Nephron (organoid): Measurements from ENCODE around the gene PKP2.

Source experiments
- H3K27ac Mint-ChIP-seq, 3 experiments: 2 replicates each; pipeline ENCODE4 v1.8.0; 2020; ENCODE audit warnings: mixed read lengths in 3 of 3, mild to moderate bottlenecking in 2 of 3, moderate library complexity in 1 of 3
- H3K27me3 Mint-ChIP-seq: 2 replicates; pipeline ENCODE4 v1.8.0; 2021; ENCODE audit warnings: low read depth, mild to moderate bottlenecking, moderate library complexity, mixed read lengths
- H3K36me3 Mint-ChIP-seq: 2 replicates; pipeline ENCODE4 v1.8.0; 2020; ENCODE audit warnings: low read depth, mixed read lengths
- H3K4me1 Mint-ChIP-seq: 2 replicates; pipeline ENCODE4 v1.8.0; 2020; ENCODE audit warnings: mixed read lengths
- H3K4me3 Mint-ChIP-seq, 3 experiments: 2 replicates each; pipeline ENCODE4 v1.8.0; 2020; ENCODE audit warnings: mild to moderate bottlenecking in 3 of 3, mixed read lengths in 3 of 3, moderate library complexity in 2 of 3
- H3K9me3 Mint-ChIP-seq: 2 replicates; pipeline ENCODE4 v1.8.0; 2020; ENCODE audit warnings: mixed read lengths
- TF ChIP-seq, protein P1 (sequence below), 3 experiments: fragments of 200-600 bp; sonication (generic); IDR thresholded peaks; one replicate each; pipeline ENCODE4 v1.5.0; 2021; ENCODE audit warnings: antibody characterized with exemption in 3 of 3; ENCODE audit not compliant: unreplicated experiment in 3 of 3

The PKP2 gene

DNA sequence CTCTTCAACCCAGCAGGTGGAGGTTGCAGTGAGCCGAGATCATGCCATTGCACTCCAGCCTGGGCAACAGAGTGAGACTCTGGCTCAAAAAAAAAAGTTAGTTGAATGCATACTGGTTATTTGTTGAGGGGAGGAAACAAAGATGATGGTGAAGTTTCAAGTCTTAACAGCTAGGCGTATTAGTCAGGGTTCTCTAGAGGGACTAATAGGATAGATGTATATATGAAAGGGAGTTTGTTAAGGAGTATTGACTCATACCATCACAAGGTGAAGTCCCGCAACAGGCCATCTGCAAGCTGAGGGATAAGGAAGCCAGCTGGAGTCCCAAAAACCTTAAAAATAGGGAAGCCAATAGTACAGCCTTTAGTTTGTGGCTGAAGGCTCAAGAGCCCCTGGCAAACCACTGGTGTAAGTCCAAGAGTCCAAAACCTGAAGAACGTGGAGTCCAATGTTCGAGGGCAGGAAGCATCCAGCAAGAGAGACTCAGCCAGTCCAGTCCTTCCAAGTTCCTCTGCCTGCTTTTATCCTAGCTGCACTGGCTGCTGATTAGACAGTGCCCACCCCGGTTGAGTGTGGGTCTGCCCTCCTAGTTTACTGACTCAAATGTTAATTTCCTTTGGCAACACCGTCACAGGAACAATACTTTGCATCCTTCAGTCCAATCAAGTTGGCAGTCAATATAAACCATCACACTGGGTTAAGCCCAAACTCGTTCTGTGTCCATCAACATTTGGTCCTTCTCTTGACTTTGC, 26.1 kb upstream of the PKP2 start:
- H3K4me1 Mint-ChIP-seq, result no peaks in the 10 kb centered on the region

DNA sequence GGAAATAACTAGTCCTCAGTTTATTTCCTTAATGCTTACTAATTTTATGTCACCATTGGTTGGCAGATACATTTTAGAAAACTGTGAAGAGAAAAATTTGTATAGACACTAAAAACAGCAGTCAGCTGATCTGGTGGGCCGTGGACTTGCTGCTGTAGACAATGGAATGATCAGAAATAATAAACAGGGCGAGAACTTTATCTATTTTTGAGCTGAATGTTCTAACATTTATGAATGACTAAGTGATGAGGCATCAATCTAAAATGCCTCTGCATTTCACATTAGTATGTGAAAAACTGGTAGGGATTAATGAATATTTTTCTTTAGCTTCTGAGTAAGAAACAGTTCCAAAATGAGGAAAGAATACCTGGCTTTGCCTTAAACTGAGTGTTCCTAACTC, 24.8 kb upstream of the PKP2 start:
- no peak overlapping the region for H3K27ac Mint-ChIP-seq
- TF ChIP-seq, protein P1, sequence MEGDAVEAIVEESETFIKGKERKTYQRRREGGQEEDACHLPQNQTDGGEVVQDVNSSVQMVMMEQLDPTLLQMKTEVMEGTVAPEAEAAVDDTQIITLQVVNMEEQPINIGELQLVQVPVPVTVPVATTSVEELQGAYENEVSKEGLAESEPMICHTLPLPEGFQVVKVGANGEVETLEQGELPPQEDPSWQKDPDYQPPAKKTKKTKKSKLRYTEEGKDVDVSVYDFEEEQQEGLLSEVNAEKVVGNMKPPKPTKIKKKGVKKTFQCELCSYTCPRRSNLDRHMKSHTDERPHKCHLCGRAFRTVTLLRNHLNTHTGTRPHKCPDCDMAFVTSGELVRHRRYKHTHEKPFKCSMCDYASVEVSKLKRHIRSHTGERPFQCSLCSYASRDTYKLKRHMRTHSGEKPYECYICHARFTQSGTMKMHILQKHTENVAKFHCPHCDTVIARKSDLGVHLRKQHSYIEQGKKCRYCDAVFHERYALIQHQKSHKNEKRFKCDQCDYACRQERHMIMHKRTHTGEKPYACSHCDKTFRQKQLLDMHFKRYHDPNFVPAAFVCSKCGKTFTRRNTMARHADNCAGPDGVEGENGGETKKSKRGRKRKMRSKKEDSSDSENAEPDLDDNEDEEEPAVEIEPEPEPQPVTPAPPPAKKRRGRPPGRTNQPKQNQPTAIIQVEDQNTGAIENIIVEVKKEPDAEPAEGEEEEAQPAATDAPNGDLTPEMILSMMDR (IDR thresholded peaks at IDR 0.05; ENCODE audit: unreplicated experiment in 3 of 3), result no peak
- no peaks in the 10 kb centered on the region for H3K9me3 Mint-ChIP-seq
- H3K36me3 Mint-ChIP-seq, result no peaks in the 10 kb centered on the region
- no peaks in the 10 kb centered on the region for H3K4me1 Mint-ChIP-seq
- H3K4me3 Mint-ChIP-seq, result no peak overlapping the region
- H3K27me3 Mint-ChIP-seq, result no peaks in the 10 kb centered on the region

More for the DNA sequence above, 26.1 kb upstream of the PKP2 start:
- Mint-ChIP-seq H3K9me3 (no peaks in the 10 kb centered on the region), H3K27me3 (peaks cover 4% of the 10 kb centered on the region), H3K4me3 (no peak overlapping the region), H3K27ac (no peak overlapping the region), H3K36me3 (no peaks in the 10 kb centered on the region)
- TF ChIP-seq, protein P1 (IDR thresholded peaks at IDR 0.05; ENCODE audit: unreplicated experiment in 3 of 3), result no peak

DNA sequence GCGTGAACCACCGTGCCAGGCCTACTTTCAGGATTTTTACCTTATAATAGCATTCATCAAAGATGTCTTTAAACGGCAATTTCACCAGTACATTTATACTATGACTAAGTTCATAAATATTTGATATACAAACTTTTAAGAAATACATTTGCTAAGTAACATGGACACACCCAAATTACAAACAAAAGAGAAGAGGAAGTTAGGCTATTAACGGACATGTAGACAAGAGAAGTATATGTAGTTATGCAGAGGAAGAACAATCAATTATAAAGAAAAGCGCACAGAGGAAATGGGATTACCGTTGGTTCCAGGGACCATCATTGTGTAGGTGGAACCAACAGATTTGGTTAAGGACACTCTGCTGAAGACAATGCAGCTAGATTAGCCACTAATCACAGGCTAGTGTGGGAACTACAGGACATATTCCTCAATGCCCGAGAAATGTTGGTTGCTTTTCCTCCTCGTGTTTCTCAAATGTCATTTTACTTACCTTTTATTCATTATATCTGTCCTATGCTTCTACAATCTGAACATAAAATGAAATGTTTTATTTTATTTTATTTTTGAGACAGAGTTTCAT, 24.0 kb upstream of the PKP2 start:
- no peaks in the 10 kb centered on the region for H3K4me1 Mint-ChIP-seq
- no peak overlapping the region for H3K27ac Mint-ChIP-seq
- no peak overlapping the region for H3K4me3 Mint-ChIP-seq
- no peaks in the 10 kb centered on the region for H3K36me3 Mint-ChIP-seq
- TF ChIP-seq, protein P1 (IDR thresholded peaks at IDR 0.05; ENCODE audit: unreplicated experiment in 3 of 3), result no peak
- no peaks in the 10 kb centered on the region for H3K27me3 Mint-ChIP-seq
- no peaks in the 10 kb centered on the region for H3K9me3 Mint-ChIP-seq

DNA sequence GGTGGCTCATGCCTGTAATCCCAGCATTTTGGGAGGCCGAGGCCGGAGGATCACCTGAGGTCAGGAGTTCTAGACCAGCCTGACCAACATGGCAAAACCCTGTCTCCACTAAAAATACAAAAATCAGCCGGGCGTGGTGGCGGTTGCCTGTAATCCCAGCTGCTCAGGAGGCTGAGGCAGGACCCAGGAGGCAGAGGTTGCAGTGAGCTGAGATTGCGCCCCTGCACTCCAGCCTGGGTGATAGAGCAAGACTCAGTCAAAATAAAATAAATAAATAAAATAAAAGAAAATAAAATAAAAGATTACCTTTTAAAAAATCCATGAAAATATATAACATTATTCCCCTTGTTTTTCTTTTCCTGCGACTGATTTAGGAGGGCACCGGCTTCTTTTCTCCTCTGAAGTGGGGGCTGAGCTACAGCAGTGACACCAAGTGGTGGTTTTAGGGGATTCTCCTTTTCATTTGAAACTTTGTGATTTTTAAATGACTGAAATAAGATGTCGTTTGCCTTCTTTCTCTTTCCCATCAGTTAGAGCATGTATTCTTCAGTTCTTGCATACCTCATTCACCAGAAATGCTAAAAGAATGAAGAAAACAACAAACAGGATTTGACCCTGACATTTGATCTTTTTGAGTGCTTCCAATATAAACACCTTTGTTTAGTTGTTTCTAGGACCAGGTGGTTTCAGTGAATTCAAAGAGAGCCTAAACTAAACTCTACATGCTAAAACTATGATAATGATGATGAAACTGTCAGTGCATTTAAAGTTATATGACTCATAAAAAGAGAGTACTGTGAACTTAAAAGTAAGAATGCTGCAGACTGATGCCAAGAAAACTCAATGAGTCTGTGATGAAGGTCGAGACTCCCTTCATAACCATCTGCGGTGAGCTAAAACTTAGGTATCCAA, 22.6 kb upstream of the PKP2 start:
- no peak overlapping the region for H3K27ac Mint-ChIP-seq
- no peaks in the 10 kb centered on the region for H3K36me3 Mint-ChIP-seq
- H3K27me3 Mint-ChIP-seq, result no peaks in the 10 kb centered on the region
- no peaks in the 10 kb centered on the region for H3K4me1 Mint-ChIP-seq
- TF ChIP-seq, protein P1 (IDR thresholded peaks at IDR 0.05; ENCODE audit: unreplicated experiment in 3 of 3), result peak; percentile 69 to 75 (median 70)
- H3K4me3 Mint-ChIP-seq, result no peak overlapping the region
- no peaks in the 10 kb centered on the region for H3K9me3 Mint-ChIP-seq

DNA sequence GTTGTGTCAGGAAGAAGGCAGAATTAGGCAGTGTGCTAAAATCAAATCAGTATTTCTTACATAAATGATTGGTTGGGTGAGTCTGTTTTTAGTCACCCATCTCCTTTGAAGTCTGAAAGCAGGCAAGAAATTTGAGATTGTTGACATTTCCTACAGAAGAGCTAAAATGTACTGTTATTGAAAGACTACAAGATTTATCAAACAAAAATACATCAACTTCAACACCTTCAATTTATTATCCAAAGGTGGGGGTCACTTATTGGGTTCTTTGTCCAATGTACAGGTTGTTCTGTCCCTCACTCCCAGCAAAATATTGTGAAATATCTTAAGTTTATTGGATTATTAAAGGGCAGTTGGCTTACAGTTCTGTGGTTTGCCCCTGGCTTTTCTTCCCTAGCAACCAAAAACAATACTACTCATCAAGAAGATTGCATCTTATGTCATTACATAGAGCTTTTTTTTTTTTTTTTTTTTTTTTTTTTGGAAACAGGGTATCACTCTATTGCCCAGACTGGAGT, 20.6 kb upstream of the PKP2 start:
- Mint-ChIP-seq H3K4me1 (no peaks in the 10 kb centered on the region), H3K27ac (no peak overlapping the region), H3K36me3 (no peaks in the 10 kb centered on the region), H3K4me3 (no peak overlapping the region), H3K27me3 (peaks cover 2% of the 10 kb centered on the region), H3K9me3 (no peaks in the 10 kb centered on the region)
- TF ChIP-seq, protein P1 (IDR thresholded peaks at IDR 0.05; ENCODE audit: unreplicated experiment in 3 of 3), result no peak
